GM21526 (cell line): Measurements from ENCODE around the gene AP1M1.

Experiments used
- ATAC-seq: cut with Tn5 transposase; IDR thresholded peaks from one replicate; pipeline ENCODE4 v1.9.1; 2021; ENCODE audit warnings: moderate library complexity; ENCODE audit not compliant: unreplicated experiment, low FRiP score

Gene AP1M1

DNA sequence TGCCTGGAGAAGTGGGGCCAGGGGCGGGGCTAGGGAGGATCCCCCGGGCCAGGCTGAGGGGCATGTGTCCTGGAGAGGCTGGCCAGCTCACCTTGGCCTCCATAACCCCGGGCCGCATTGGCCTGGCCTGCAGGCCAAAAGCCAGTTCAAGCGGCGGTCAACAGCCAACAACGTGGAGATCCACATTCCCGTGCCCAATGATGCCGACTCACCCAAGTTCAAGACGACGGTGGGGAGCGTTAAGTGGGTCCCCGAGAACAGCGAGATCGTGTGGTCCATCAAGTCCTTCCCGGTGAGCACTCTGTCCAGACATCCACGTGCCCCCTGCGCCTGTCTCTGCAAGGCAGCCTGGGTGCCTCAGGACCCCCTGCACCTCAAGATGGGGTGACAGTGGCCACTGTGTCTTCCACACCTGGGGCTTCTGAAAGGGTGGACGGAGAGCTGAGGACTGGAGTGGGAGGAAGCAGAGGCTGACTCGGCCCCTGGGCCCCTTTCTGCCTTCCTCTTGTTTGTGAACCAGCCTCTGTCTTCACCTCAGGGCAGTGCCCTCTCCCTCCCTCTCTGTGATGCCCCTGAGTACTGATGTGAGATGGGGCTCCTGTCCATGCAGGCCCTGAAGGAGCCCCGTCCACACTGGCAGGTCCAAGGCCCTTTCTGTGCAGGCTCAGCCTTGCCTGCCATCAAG lies 31.1 kb downstream of the AP1M1 start:
- ATAC-seq, result no peak

DNA sequence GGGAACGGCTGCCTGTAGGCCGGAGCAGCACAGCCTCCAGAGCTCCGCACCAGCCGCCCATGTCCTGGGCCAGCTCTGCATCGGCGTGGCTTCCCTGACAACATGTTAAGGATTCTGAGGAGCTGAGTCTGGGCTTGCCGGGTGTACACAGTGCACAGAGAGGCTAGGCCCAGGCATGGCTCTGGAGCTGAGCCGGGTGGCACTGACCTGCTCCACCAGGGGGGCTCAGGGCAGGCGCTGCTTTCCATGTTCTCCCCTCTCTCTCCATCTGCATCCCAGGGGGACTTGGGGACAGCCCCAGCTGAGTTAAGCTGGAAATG lies 31.6 kb downstream of the AP1M1 start:
- ATAC-seq, result no peak

DNA sequence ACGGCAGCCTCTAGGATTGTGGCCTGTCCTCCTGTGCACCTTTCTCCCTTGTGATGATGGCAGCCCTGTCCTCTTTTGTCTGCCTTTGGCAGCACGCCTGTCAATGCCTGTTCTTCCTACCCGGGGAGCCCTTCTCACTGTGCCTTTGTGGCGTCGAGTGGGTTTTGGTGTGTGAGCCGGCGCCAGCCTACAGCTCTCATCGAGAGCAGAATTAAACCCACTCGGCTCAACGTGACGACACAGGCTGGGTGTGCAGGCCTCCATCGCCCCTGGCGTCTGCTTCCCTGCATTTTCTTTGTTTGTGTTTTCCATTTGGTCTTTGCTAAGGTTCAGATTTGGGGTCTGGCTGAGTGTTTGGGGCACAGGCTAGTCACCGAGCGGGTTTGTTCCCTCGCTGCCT lies 34.4 kb downstream of the AP1M1 start:
- ATAC-seq, result no peak

DNA sequence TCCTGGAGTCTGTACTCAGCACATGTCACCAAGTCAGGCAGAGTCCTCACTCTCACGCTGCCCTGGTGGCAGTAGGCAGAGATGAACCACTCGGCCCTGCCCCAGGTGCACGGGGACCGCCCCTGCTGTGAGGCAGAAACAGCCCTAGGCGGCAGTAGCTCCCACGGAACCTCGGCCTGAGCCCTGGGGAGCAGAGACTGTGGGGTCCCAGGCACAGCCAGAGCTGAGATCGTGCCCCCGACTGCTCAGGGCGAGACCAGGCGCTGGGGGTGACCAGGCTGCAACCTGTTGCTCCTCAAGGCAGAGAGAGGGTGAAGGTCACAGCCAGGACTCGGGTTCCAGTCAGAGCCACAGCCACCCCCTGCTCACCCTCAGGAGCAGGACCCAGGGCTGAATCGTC lies 34.9 kb downstream of the AP1M1 start:
- no peak for ATAC-seq

DNA sequence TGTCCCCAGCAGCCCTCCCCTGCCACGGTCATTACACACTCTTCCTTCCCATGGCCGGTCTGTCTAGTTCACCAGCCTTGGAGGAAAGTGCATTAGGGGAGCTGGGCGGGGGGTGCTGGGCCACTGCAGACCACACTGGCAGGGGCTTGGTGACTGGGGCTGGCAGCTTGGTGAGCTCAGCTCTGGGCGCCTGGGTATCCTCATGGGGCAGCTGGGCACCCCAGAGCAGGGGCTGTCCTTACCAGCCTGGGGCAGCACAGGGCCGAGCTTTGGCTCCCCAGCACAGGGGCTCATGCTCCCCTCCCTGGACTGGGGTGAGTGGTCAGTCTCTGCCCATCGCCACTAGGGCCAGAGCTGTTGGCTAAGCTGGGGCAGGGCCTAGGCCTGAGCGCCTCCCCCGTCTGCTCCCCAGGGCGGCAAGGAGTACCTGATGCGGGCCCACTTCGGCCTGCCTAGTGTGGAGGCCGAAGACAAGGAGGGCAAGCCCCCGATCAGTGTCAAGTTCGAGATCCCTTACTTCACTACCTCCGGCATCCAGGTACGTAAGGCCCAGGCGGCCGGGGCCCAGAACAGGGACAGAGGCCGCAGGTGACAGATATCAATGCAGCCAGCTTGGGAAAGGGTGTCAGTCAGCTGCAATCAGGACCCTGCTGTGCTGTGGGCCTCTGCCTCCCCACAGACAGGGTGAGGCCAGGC lies 35.5 kb downstream of the AP1M1 start:
- ATAC-seq, result no peak

DNA sequence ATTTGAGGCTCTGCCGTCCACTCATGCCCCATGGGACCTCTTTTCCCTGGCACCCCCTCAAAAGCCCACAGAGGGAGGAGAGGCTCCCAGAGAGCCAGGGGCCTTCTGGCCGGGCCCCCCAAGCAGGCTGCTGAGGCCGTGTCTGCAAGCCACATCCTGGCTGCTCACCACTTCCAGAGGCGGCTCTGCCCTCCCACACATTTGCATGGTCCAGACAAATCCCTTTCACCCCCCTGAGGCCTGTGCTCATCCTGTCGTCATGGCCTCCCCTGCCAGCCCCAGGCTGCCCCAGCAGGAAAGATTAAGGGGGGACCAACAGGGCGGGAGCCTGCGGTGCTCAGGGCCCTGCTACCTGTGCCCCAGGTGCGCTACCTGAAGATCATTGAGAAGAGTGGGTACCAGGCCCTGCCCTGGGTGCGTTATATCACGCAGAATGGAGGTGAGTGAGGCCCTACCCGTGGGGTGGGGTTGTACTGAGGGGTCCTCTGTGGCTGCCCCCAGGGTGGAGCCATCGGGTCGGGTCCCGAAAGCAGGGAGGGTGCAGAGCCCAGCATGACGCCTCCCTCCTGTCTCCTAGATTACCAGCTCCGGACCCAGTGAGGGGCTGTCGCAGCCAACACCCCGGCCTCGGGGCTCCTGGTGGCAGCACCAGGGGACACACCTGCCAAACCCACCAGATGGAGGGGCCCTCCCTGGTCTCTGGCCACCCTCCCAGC lies 36.3 kb downstream of the AP1M1 start:
- ATAC-seq, result no peak

DNA sequence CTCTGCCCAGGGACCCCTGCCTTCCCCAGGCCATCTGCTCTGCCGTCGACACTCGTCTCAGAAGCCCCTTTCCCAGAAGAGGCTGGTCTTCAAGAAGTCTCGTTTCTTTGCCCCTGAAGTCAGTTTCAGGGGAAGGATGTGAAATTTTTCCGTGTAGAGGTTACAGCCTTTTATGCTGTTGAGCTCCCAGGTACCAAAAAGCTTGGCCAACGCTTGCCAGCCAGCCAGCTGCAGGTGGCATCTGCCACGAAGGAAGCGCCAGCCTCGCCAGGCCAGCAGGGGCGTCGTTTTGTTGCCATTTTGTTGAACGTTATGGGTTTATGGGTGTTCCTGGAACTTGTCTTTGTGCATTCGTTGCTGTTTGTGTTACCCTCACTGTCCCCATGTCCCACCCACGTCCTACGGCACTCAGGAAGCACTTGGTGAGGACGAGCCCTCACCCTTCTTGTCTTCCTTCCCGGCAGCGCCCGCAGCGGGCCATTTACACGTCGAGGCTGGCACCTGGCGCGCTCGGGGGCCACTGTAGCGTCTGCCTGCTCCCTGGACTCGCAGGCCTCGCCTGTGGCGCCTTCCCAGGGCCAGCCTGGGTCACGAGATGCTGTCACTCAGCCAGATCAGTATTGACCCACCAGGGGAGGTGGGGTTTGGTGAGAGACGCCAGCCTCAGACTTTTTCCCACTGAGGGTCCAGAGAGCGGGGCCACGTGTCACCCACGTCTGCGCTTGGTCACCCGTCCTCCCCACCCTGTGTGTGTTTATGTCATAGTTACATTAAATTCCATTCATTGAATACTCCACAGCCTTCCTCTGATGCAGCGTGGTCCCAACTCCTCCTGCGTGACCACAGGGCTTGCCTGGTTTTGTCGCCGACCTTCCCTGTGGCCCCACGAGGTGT lies 37.1 kb downstream of the AP1M1 start:
- no peak for ATAC-seq

DNA sequence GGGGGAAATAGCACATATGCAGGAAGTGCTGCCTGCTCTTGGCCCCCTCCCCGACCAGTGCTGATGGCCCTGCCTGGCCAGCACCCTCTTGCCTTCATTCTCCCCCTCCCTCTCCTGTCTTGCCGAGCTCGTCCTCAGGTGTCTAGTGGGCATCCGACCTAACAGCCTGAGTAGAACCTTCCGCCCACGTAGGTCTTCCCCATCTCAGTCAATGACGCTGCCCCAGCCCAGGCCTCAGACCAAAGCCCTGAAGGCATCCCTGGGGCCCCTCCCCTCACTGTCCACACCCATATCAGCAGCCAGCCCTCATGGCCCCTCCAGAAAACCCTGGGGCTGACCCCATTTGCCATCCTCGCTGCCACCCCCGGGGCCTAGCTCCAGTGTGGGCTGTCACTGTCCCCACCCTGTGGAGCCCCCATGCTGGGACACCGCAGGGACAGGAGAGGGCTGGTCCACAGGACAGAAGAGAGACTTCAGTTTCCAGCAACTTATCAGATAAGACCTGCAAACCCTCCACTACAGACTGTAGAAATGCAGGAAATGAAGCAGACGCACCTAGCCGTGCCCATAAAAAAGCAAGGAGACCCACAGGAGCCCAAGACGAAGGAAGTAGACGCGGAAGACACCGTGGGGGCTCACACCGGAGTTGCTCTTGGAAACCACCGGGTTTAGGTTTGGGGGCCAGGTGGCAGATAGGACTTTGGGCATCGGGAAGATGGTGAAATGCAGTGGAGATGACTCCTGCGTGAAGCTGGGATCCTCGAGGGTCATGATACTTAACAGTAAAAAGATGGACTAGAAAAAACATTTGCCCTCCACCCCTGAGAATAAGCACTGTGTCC lies 38.3 kb downstream of the AP1M1 start:
- no peak for ATAC-seq

DNA sequence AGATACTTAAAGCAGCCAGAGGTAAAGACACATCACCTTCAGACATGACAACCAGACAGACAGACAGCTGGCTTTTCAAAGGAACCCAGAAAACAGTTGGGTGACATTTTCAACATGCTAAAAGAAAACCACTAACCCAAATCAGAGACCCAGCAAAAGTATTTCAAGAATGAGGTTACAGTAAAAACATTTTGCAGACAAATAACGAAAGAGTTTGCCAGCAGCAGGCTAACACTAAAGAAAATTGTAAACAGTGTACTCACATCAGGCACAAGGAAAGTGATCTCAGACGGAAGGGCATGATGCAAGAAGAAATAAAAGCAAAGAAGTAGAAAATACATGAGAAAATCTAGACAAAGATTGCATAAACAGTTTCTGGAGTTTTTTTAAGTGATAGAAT lies 46.4 kb downstream of the AP1M1 start:
- ATAC-seq, result no peak

DNA sequence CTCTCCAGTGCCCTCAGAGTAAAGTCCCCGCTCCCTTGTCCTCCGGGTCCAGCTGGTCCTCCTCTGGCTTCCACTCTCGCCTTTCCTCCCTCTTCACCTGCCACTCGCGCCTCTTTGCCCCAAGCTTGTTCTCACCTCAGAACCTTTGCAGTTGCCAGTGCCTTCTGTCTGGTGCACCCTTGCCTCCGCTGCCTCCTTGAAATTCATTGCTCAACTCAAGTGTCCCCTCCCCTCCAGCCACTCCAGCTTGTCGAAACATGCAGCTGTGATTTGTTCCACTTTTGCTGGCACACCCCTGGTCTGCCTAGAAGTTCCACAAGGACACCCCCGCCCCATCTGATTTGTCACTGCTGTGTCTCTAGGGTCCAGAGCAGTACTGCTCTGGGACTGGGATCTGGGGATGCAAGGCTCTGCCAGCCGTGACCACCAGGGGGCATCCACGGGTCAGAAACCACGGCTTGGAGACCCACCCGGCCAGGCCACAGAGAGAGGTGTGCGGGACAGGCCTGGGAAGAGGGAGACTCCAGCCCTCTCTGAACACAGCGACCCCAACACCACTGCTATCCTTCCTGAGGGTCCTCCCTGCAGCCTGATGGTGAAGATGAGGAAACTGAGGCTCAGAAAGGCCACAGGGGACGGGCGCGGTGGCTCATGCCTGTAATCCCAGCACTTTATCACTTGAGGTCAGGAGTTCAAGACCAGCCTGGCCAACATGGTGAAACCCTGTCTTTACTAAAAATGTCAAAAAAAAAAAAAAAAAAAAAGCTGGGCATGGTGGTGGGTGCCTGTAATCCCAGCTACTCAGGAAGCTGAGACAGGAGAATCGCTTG lies 49.9 kb downstream of the AP1M1 start:
- ATAC-seq, result no peak

DNA sequence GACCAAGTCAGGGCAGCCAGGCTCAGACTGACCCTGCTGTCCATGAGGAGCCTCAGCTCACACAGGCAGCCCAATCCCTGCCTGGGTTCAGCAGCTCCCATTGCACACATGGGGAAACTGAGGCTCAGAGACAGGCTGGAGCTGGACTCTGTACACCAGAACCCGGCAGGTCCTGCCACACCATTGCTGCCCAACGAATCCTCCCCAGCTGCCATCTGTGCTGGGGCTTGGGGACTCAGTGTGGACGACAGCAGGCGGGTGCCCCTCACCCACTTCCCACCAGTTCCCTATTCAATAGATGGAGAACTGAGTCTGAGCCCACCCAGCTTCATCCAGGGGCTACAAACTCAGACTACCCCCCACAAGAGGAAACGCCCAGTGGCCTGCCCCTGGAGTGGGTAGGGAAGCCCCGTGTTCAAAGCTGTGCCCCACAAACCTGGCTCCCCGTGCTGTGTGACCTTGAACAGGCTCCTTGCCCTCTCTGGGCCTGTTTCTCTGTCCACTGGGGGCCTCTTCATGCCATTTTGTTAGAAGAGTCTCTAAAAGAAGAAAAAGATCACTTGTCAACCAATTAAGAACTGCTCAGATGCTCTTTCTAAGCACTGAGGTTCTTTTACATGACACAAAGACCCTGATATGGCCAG lies 50.8 kb downstream of the AP1M1 start:
- ATAC-seq, result no peak

DNA sequence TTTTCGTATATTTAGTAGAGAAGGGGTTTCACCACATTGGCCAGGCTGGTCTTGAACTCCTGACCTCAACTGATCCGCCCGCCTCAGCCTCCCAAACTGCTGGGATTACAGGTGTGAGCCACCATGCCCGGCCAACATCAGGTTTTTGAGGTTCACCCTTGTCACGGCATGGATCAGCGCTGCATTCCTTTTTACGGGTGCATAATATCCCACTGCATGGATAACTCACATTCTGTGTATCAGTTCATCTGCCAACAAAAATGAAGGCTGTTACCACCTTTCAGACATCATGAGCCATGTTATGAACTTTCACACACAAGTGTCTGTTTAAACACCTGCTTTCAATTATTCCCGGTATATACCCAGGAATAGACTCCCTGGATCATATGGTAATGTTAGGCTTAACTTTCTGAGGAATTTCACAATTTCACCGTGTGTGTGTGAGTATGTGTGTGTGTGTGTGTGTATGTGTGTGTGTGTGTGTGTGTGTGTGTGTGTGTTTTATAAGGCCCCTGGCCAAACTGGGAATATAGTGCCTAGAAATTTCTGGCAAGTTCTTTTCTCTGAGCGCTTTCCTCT lies 52.2 kb downstream of the AP1M1 start:
- ATAC-seq, result no peak

DNA sequence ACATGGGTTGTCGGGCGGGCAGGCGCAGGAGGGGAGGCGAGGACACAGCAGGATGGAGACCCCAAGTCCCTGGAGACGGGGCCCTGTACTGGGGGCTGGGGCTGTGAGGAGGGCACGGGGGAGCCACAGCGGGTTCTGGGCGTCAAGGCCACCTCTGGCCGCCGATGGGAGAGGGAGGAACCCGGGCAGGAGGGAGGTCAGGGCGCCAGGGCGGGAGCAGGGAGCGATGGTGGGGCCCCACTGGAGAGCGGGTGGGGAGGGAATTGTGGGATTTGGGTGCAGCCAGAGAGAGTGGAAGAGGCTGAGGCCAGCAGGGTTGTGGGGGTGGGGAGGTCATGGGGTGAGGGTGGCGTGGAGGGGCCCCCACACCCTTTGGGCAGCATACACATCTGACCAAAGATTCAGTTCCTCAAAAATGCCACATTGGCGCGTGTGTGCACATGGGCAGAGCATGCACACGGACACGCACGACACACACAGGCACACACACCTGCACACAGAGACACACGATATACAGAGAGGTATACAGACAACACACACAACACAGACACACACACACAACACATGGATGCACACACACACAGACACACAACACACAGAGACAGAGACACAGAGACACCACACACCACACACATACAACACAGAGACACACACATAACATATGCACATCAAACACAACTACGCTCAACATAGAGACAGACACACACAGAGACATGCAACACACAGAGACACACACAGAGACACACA lies 54.9 kb downstream of the AP1M1 start:
- ATAC-seq, result no peak

DNA sequence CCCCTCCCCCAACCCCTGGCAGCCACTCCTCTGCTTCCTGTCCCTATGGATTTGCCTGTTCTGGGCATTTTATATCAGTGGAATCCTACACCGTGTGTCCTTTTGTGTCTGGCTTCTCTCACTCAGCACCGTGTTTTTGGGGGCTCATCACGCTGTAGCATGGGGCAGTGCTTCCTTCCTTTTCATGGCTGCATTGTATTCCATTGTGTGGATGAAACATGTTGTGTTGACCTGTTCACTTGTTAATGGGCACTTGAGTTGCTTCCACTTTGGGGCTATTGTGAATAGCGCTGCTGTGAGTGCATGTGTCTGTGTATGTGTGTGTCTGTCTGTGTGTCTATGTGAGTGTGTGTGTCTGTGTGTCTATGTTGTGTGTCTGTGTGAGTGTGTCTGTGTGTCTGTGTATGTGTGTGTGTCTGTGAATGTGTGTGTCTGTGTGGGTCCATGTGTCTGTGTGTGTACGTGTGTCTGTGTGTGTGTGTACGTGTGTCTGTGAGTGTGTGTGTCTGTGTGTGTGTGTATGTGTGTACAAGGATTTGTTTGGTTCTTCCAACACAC lies 57.2 kb downstream of the AP1M1 start:
- no peak for ATAC-seq

DNA sequence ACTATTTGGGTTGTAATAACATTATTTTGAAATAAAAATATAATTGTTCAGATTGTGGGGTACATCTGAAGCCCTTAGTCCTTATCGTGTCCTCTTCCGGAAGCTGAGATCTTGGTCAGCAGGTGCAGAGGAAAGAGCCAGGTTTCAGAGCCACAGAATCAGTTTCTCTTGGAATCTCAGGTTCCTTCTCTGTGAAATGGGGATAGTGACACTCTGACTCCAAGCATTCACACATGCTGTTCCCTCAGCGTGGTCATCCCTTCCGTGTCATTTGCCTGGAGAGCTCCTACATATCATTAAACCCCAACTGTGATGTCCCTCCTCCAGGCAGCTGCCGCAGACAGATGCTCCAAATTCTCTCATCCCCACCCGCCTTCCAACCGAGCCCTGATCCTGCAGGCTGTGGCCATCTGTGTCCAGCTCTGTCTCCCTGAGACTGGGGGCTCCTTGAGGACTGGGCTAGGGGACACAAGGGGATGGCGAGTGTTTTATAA lies 59.8 kb downstream of the AP1M1 start:
- no peak for ATAC-seq

DNA sequence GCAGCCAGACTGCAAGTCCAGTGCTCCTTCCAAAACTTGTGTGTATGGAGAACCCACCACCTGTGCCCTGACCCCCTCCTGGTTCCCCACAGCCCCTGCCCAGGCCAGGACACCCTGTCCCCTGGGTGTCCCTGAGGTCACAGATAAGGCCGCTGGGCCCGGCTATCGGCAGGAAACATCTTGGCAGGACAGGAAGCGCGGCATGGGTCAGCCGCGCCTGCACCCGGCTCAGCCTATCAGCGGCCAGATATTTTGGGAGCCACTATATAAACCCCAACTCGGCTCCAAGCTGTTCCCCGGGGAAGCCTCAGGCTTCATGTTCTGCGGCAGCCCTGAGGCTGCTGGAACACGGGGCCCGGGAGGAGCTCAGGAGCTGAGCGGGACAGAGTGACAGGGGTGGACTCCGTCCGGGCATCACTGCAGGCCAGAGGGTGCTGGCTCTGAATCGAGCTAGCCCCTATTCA lies 60.8 kb downstream of the AP1M1 start:
- ATAC-seq, result no peak
